B cell (primary cell): ENCODE results near the gene CNOT6. TPM values are rescaled to one million over a fixed set of nuclear protein-coding genes. Genes with fewer than 3 reads are reported as not detected.

Source experiments
- ATAC-seq: fragments of 200-7000 bp; cut with Tn5 transposase; one replicate; pipeline ENCODE4 v1.10.0; 2021; ENCODE audit warnings: low read depth, mild to moderate bottlenecking, moderate number of reproducible peaks, moderate library complexity
- CTCF ChIA-PET: fragments of 350-600 bp; sonication (Branson Sonifier 250); formaldehyde crosslinking; loops from one replicate; lab custom pipeline; 2021; ENCODE audit warnings: antibody characterized with exemption, inconsistent platforms; lab: Charles Lee
- POLR2A ChIA-PET: fragments of 350-600 bp; sonication (Branson Sonifier 250); formaldehyde crosslinking; loops from one replicate; lab custom pipeline; 2021; ENCODE audit warnings: antibody characterized with exemption; lab: Charles Lee
- DNase-seq: peaks from one replicate; pipeline ENCODE4 v3.0.0; 2013
- H2AFZ ChIP-seq: 2 replicates; pipeline ENCODE4 v1.6.1; 2012; ENCODE audit warnings: mild to moderate bottlenecking, low read depth, low read length; ENCODE audit not compliant: insufficient read depth, poor library complexity, severe bottlenecking
- H3K27ac ChIP-seq, 2 donors: 1 replicate in 1 of 2; 2 replicates in 1 of 2; pipeline ENCODE4 v1.5.1; 2012 to 2013; ENCODE audit warnings: low read length in 2 of 2, mild to moderate bottlenecking in 2 of 2, moderate library complexity in 1 of 2
- H3K27me3 ChIP-seq, 4 experiments: fragments of 200-600 bp in 1 of 4; sonication (generic) in 1 of 4; replicated peaks in 1 of 4; 1 replicate in 2 of 4; 2 replicates in 2 of 4; pipeline versions ENCODE4 v1.6.1 to v1.7.0; 2013 to 2016; ENCODE audit warnings: low read length in 3 of 4, mild to moderate bottlenecking in 2 of 4, mixed read lengths in 1 of 4, moderate library complexity in 1 of 4; ENCODE audit not compliant: insufficient read depth in 4 of 4, control insufficient read depth in 3 of 4; ENCODE audit errors: control extremely low read depth in 1 of 4
- H3K36me3 ChIP-seq, 2 experiments: replicated peaks in 1 of 2; 1 replicate in 1 of 2; 2 replicates in 1 of 2; pipeline versions ENCODE4 v1.6.1 to v1.7.1; 2013; ENCODE audit warnings: low read length in 1 of 2; ENCODE audit not compliant: insufficient read depth in 2 of 2, control insufficient read depth in 1 of 2; ENCODE audit errors: control extremely low read depth in 1 of 2, extremely low read depth in 1 of 2
- H3K4me1 ChIP-seq, 2 donors: fragments of 200-600 bp in 1 of 2; sonication (generic) in 1 of 2; 1 replicate in 1 of 2; 2 replicates in 1 of 2; pipeline versions ENCODE4 v1.5.1 to v1.6.1; 2013 to 2017; ENCODE audit warnings: low read length in 2 of 2; ENCODE audit not compliant: control insufficient read depth in 2 of 2, insufficient read depth in 2 of 2
- H3K4me2 ChIP-seq: replicated peaks from 2 replicates; pipeline ENCODE3; 2012; ENCODE audit warnings: mild to moderate bottlenecking, low read depth, low read length; ENCODE audit not compliant: poor library complexity, severe bottlenecking
- H3K4me3 ChIP-seq, 5 experiments: fragments of 200-600 bp in 1 of 5; sonication (generic) in 1 of 5; 1 replicate in 3 of 5; 2 replicates in 2 of 5; pipeline versions ENCODE4 v1.5.1 to v1.7.0; 2011 to 2016; ENCODE audit warnings: low read length in 4 of 5, mild to moderate bottlenecking in 4 of 5, low read depth in 2 of 5, control low read depth in 1 of 5, moderate library complexity in 1 of 5; ENCODE audit not compliant: insufficient read depth in 1 of 5; ENCODE audit errors: control extremely low read depth in 1 of 5, extremely low read depth in 1 of 5
- H3K79me2 ChIP-seq: fragments of 200-600 bp; sonication (generic); one replicate; pipeline ENCODE4 v1.6.0; 2016; ENCODE audit warnings: low read length; ENCODE audit not compliant: control insufficient read depth, insufficient read depth
- H3K9ac ChIP-seq: fragments of 200-600 bp; sonication (generic); 2 replicates; pipeline ENCODE4 v1.6.1; 2017; ENCODE audit warnings: mild to moderate bottlenecking, low read length, moderate library complexity
- H3K9me3 ChIP-seq, 3 donors: one replicate each; pipeline versions ENCODE4 v1.6.1 to v1.7.1; 2013; ENCODE audit warnings: low read length in 2 of 3; ENCODE audit not compliant: control insufficient read depth in 2 of 3, insufficient read depth in 1 of 3; ENCODE audit errors: control extremely low read depth in 1 of 3
- H4K20me1 ChIP-seq: 2 replicates; pipeline ENCODE4 v1.6.0; 2012; ENCODE audit warnings: mild to moderate bottlenecking, low read length; ENCODE audit not compliant: insufficient read depth, control insufficient read depth, poor library complexity, severe bottlenecking
- H3K27ac Mint-ChIP-seq: one replicate; pipeline ENCODE4 v1.8.0; 2021; ENCODE audit warnings: mixed read lengths
- H3K27me3 Mint-ChIP-seq: one replicate; pipeline ENCODE4 v1.8.0; 2021; ENCODE audit warnings: mixed read lengths
- H3K4me1 Mint-ChIP-seq: one replicate; pipeline ENCODE4 v1.8.0; 2021; ENCODE audit warnings: mixed read lengths
- H3K4me3 Mint-ChIP-seq: one replicate; pipeline ENCODE4 v1.8.0; 2021; ENCODE audit warnings: mixed read lengths
- H3K9me3 Mint-ChIP-seq: one replicate; pipeline ENCODE4 v1.8.0; 2022; ENCODE audit warnings: mixed read lengths; ENCODE audit not compliant: insufficient read depth
- CTCF ChIP-seq: fragments of 200-600 bp; IDR thresholded peaks from one replicate; pipeline ENCODE4 v1.8.0; 2022; ENCODE audit warnings: antibody characterized with exemption, mild to moderate bottlenecking
- EZH2 ChIP-seq: IDR thresholded peaks from 2 replicates; pipeline ENCODE4 v1.6.1; 2012; ENCODE audit warnings: borderline replicate concordance, low read depth, mild to moderate bottlenecking, moderate library complexity, low read length; ENCODE audit not compliant: insufficient read depth, poor library complexity, severe bottlenecking
- WGBS: methylation state at CpG from one replicate; pipeline ENCODE4 v1.1.5; 2013; ENCODE audit warnings: missing lambda C conversion rate; ENCODE audit not compliant: insufficient coverage; 5-methylcytosine and 5-hydroxymethylcytosine counted together
- intact Hi-C: fragments of 100-400 bp; cut with micrococcal nuclease; formaldehyde crosslinking; loops from one replicate; pipeline ENCODE4 v1.10.0; 2022
- polyA plus RNA-seq: library from polyadenylated mRNA; depleted of rRNA; stranded (reverse); fragments of >200 nt; gene quantifications from 2 replicates; pipeline ENCODE4 v1.2.3, GENCODE V29; 2012
- total RNA-seq, 2 donors: library from RNA; stranded (reverse); fragments of 120-200 nt in 1 of 2; gene quantifications; 1 replicate in 1 of 2; 2 replicates in 1 of 2; pipeline versions ENCODE4 v1.2.3 to v1.2.4, GENCODE V29; 2013 to 2022

CNOT6 gene
- total and polyA plus RNA-seq, 2 donors (not counting 1 experiment from before 2014, with no cell fraction given), result 4.3 to 31.1 TPM

GRCh38 chr5:180507661-180508060, 13.5 kb downstream of the CNOT6 start:
- CTCF ChIA-PET, result no interaction called here
- no peak overlapping the region for H3K27ac Mint-ChIP-seq
- no peaks in the 10 kb centered on the region for H3K9me3 ChIP-seq
- no peaks in the 10 kb centered on the region for H3K9me3 Mint-ChIP-seq
- no peak overlapping the region for H2AFZ ChIP-seq
- intact Hi-C loops, result no loop called here
- H3K27me3 ChIP-seq, result no peaks in the 10 kb centered on the region
- POLR2A ChIA-PET, result no interaction called here
- H3K79me2 ChIP-seq, result peaks cover 92% of the 10 kb centered on the region
- DNase-seq (no peak), ATAC-seq (no peak)
- no peak overlapping the region for H3K4me3 Mint-ChIP-seq
- peaks cover 45% of the 10 kb centered on the region for H4K20me1 ChIP-seq
- no peaks in the 10 kb centered on the region for H3K27me3 Mint-ChIP-seq
- H3K27ac ChIP-seq, result no peak overlapping the region
- 40% methylated on average over 3 of the region's 6 CpGs for WGBS
- TF ChIP-seq EZH2, result no peak
- TF ChIP-seq CTCF, result no peak
- H3K9ac ChIP-seq, result no peak overlapping the region
- H3K4me1 Mint-ChIP-seq, result peaks cover 29% of the 10 kb centered on the region
- no peak overlapping the region for H3K4me2 ChIP-seq
- no peaks in the 10 kb centered on the region for H3K36me3 ChIP-seq
- H3K4me1 ChIP-seq, result peaks cover 4 to 6% of the 10 kb centered on the region in 2 donors
- no peak overlapping the region for H3K4me3 ChIP-seq

GRCh38 chr5:180515294-180515693, 21.1 kb downstream of the CNOT6 start:
- Mint-ChIP-seq H3K27ac (no peak overlapping the region), H3K4me1 (peaks cover 34% of the 10 kb centered on the region)

More at GRCh38 chr5:180515294-180515693, 21.1 kb downstream of the CNOT6 start:
- DNase-seq (no peak), ATAC-seq (no peak)
- intact Hi-C loops, result no loop called here
- CTCF ChIA-PET, result no interaction called here
- Histone ChIP-seq H3K4me2 (no peak overlapping the region), H3K9me3 (no peaks in the 10 kb centered on the region), H3K27ac (no peak overlapping the region), H3K4me3 (no peak overlapping the region), H3K27me3 (no peaks in the 10 kb centered on the region), H4K20me1 (peaks cover 43% of the 10 kb centered on the region), H2AFZ (no peak overlapping the region), H3K79me2 (peaks cover 92% of the 10 kb centered on the region), H3K4me1 (peaks cover 4 to 5% of the 10 kb centered on the region in 2 donors), H3K9ac (no peak overlapping the region), H3K36me3 (no peaks in the 10 kb centered on the region)
- no peaks in the 10 kb centered on the region for H3K9me3 Mint-ChIP-seq
- no peak overlapping the region for H3K4me3 Mint-ChIP-seq
- TF ChIP-seq CTCF (no peak), EZH2 (no peak)
- POLR2A ChIA-PET, result no interaction called here
- no peaks in the 10 kb centered on the region for H3K27me3 Mint-ChIP-seq
- WGBS, result 92% methylated on average over 3 of the region's 3 CpGs
